Type B pancreatic cell (in vitro differentiated cells): ENCODE measurements around the gene TIMM17B. TPM values are rescaled to one million over a fixed set of nuclear protein-coding genes. Genes with fewer than 3 reads are reported as not detected.

ENCODE experiments used
- DNase-seq: peaks from one replicate; pipeline ENCODE4 v3.0.0; 2021; ENCODE audit warnings: mixed read lengths; ENCODE audit not compliant: unreplicated experiment; ENCODE audit errors: extremely low spot score
- H3K27ac Mint-ChIP-seq: 2 replicates; pipeline ENCODE4 v1.8.0; 2021; ENCODE audit warnings: mild to moderate bottlenecking, mixed read lengths
- H3K27me3 Mint-ChIP-seq: 2 replicates; pipeline ENCODE4 v1.8.0; 2021; ENCODE audit warnings: mixed read lengths
- H3K36me3 Mint-ChIP-seq: 2 replicates; pipeline ENCODE4 v1.8.0; 2021; ENCODE audit warnings: mixed read lengths
- H3K4me1 Mint-ChIP-seq: one replicate; pipeline ENCODE4 v1.8.0; 2021; ENCODE audit warnings: mixed read lengths; ENCODE audit not compliant: unreplicated experiment
- H3K4me3 Mint-ChIP-seq: 2 replicates; pipeline ENCODE4 v1.8.0; 2021; ENCODE audit warnings: mild to moderate bottlenecking, mixed read lengths
- H3K9me3 Mint-ChIP-seq: 2 replicates; pipeline ENCODE4 v1.8.0; 2021; ENCODE audit warnings: mixed read lengths
- long read RNA-seq: library from polyadenylated mRNA; unstranded; transcript quantifications from one replicate; pipeline ENCODE4 v2.0.0, GENCODE V29; 2020
- total RNA-seq: library from RNA; stranded (reverse); gene quantifications from 2 replicates; pipeline ENCODE4 v1.2.1, GENCODE V29; 2021; ENCODE audit warnings: low replicate concordance
- TF ChIP-seq, protein P1 (sequence below): fragments of 200-600 bp; sonication (generic); conservative IDR thresholded peaks from 2 replicates; pipeline ENCODE4 v1.5.0; 2021; ENCODE audit warnings: antibody characterized with exemption, mild to moderate bottlenecking

TIMM17B gene
- total RNA-seq, result 64.4 and 77.4 TPM in 2 replicates
- long read RNA-seq, partial matches to known transcripts, result 5 of 5 reads
- long read RNA-seq, other reads (novel, unspliced or antisense), result 0 of 5 reads

GRCh38 chrX:48897625-48898306 is at the start of gene TIMM17B, which contains the start of gene PQBP1:
Gene TIMM17B (minus strand): TSS chrX:48897768. CDS start chrX:48897749, 19 bp downstream.
Gene PQBP1 (plus strand): TSS chrX:48897930. CDS start chrX:48898510, 580 bp downstream.
- Mint-ChIP-seq H3K27ac (peak within 1 kb of the TSS; percentile 95), H3K4me1 (no peaks in the 10 kb centered on the region)

GRCh38 chrX:48945517-48946348 is 48.2 kb upstream of the TIMM17B start:
- Mint-ChIP-seq H3K4me3 (no peak overlapping the region), H3K27ac (peak overlapping the region; percentile 12), H3K9me3 (no peaks in the 10 kb centered on the region), H3K36me3 (peaks cover 6% of the 10 kb centered on the region), H3K4me1 (no peaks in the 10 kb centered on the region), H3K27me3 (no peaks in the 10 kb centered on the region)
- no peak for DNase-seq
- TF ChIP-seq, protein P1, sequence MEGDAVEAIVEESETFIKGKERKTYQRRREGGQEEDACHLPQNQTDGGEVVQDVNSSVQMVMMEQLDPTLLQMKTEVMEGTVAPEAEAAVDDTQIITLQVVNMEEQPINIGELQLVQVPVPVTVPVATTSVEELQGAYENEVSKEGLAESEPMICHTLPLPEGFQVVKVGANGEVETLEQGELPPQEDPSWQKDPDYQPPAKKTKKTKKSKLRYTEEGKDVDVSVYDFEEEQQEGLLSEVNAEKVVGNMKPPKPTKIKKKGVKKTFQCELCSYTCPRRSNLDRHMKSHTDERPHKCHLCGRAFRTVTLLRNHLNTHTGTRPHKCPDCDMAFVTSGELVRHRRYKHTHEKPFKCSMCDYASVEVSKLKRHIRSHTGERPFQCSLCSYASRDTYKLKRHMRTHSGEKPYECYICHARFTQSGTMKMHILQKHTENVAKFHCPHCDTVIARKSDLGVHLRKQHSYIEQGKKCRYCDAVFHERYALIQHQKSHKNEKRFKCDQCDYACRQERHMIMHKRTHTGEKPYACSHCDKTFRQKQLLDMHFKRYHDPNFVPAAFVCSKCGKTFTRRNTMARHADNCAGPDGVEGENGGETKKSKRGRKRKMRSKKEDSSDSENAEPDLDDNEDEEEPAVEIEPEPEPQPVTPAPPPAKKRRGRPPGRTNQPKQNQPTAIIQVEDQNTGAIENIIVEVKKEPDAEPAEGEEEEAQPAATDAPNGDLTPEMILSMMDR, result peak; percentile 80

More at GRCh38 chrX:48897625-48898306, at the start of gene TIMM17B, which contains the start of gene PQBP1:
- H3K27me3 Mint-ChIP-seq, result no peaks in the 10 kb centered on the region
- H3K36me3 Mint-ChIP-seq, result peaks cover 4% of the 10 kb centered on the region
- H3K4me3 Mint-ChIP-seq, result peak within 1 kb of the TSS; percentile 92
- peak; percentile 85 for DNase-seq
- no peaks in the 10 kb centered on the region for H3K9me3 Mint-ChIP-seq
- TF ChIP-seq, protein P1, result no peak

DNA sequence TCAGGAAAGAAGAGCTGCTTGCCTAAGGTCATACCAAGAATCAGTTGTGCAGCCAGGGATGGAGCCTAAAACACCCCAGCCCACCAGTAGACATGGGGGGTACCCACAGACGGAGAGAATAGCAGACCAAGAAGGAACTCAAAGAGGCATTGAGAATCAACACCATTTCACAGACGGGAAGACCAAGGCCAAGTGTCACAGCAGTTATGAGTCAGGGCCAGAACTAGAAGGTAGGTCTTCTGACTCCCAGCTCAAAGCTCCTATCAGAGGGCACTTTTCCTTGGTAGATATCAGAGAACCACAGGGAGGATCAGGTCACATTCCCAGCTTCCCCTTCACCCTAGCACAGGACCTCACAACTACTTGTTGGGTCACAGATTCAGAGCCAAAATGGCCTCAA is 45.3 kb upstream of the TIMM17B start:
- no peak overlapping the region for H3K4me3 Mint-ChIP-seq
- no peak for DNase-seq
- H3K36me3 Mint-ChIP-seq, result peaks cover 6% of the 10 kb centered on the region
- H3K27ac Mint-ChIP-seq, result no peak overlapping the region
- TF ChIP-seq, protein P1, result no peak
- no peaks in the 10 kb centered on the region for H3K27me3 Mint-ChIP-seq
- no peaks in the 10 kb centered on the region for H3K9me3 Mint-ChIP-seq
- no peaks in the 10 kb centered on the region for H3K4me1 Mint-ChIP-seq

GRCh38 chrX:48940404-48940955 is 42.9 kb upstream of the TIMM17B start:
- no peak overlapping the region for H3K4me3 Mint-ChIP-seq
- peaks cover 6% of the 10 kb centered on the region for H3K36me3 Mint-ChIP-seq
- TF ChIP-seq, protein P1, result no peak
- no peak for DNase-seq
- H3K27me3 Mint-ChIP-seq, result no peaks in the 10 kb centered on the region
- no peaks in the 10 kb centered on the region for H3K9me3 Mint-ChIP-seq
- H3K27ac Mint-ChIP-seq, result no peak overlapping the region
- H3K4me1 Mint-ChIP-seq, result no peaks in the 10 kb centered on the region

- no peak for DNase-seq
- Mint-ChIP-seq H3K4me3 (no peak overlapping the region), H3K27me3 (no peaks in the 10 kb centered on the region), H3K27ac (no peak overlapping the region), H3K9me3 (no peaks in the 10 kb centered on the region), H3K36me3 (peaks cover 9% of the 10 kb centered on the region), H3K4me1 (no peaks in the 10 kb centered on the region)
- TF ChIP-seq, protein P1, result no peak
Observed at GRCh38 chrX:48939524-48940228, 42.1 kb upstream of the TIMM17B start.
